HepG2 (cell line): ENCODE measurements around the gene C2orf15. TPM values are rescaled to one million over a fixed set of nuclear protein-coding genes. Genes with fewer than 3 reads are reported as not detected.

ENCODE experiments used
- ARNT2 ChIP-seq: sonication (generic); formaldehyde crosslinking; IDR thresholded peaks from 2 replicates; pipeline ENCODE4 v1.8.0; 2022; ENCODE audit warnings: mild to moderate bottlenecking, low read depth, missing genetic modification reagents, moderate library complexity
- DZIP1 ChIP-seq: sonication (generic); formaldehyde crosslinking; IDR thresholded peaks from 2 replicates; pipeline ENCODE4 v1.5.0; 2020; ENCODE audit warnings: mild to moderate bottlenecking, missing genetic modification reagents
- E2F2 ChIP-seq: sonication (generic); formaldehyde crosslinking; IDR thresholded peaks from 2 replicates; pipeline ENCODE4 v1.4.0; 2020; ENCODE audit warnings: missing genetic modification reagents, borderline replicate concordance
- JARID2 ChIP-seq: sonication (generic); formaldehyde crosslinking; IDR thresholded peaks from 2 replicates; pipeline ENCODE4 v1.8.1; 2023; ENCODE audit warnings: missing genetic modification reagents, inconsistent platforms; ENCODE audit not compliant: insufficient replicate concordance
- MLX ChIP-seq: IDR thresholded peaks from 2 replicates; pipeline ENCODE4 v1.6.1; 2016
- PPARG ChIP-seq: conservative IDR thresholded peaks from 2 replicates; pipeline ENCODE4 v1.6.1; 2016; ENCODE audit warnings: missing biosample characterization, missing genetic modification reagents
- TRAFD1 ChIP-seq: sonication (generic); formaldehyde crosslinking; IDR thresholded peaks from 2 replicates; pipeline ENCODE4 v1.5.1; 2020; ENCODE audit warnings: missing genetic modification reagents, mild to moderate bottlenecking, borderline replicate concordance
- ZFYVE20 ChIP-seq: sonication (generic); formaldehyde crosslinking; IDR thresholded peaks from 2 replicates; pipeline ENCODE4 v1.8.0; 2023; ENCODE audit warnings: low read depth, mild to moderate bottlenecking, moderate library complexity, missing genetic modification reagents, borderline replicate concordance
- polyA plus RNA-seq, 8 experiments: library from polyadenylated mRNA; depleted of rRNA in 3 of 8; stranded (reverse) in 7 of 8; unstranded in 1 of 8; fragments of >200 nt; fragmentation: Illumina TruSeq in 4 of 8; extraction: Trizol in 4 of 8; gene quantifications; 2 replicates each; pipeline versions ENCODE4 v1.2.1 to v1.2.3, GENCODE V29; 2011 to 2016; ENCODE audit warnings: low read depth in 4 of 8, missing spikeins in 1 of 8, mixed read lengths in 1 of 8; ENCODE audit not compliant: insufficient read depth in 1 of 8
- total RNA-seq, 5 experiments: library from RNA; depleted of rRNA; stranded (reverse); fragments of >200 nt; fragmentation: Illumina TruSeq; extraction: Trizol; gene quantifications; 2 replicates each; pipeline ENCODE4 v1.2.3, GENCODE V29; 2016; ENCODE audit warnings: low read depth in 1 of 5
- TF ChIP-seq, protein P1 (sequence below): IDR thresholded peaks from 2 replicates; pipeline ENCODE4 v1.6.1; 2016; ENCODE audit warnings: low read depth, control low read depth
- TF ChIP-seq, protein P2 (sequence below): sonication (generic); formaldehyde crosslinking; IDR thresholded peaks from 2 replicates; pipeline ENCODE4 v1.4.0; 2020; ENCODE audit warnings: missing genetic modification reagents, mild to moderate bottlenecking, borderline replicate concordance

Gene C2orf15
- total and polyA plus RNA-seq, 2 of the 13 experiments (the other 11 are each of a cell fraction or from before 2014, with no cell fraction given): 5.5 to 8.3 TPM

- TF ChIP-seq, protein P1, sequence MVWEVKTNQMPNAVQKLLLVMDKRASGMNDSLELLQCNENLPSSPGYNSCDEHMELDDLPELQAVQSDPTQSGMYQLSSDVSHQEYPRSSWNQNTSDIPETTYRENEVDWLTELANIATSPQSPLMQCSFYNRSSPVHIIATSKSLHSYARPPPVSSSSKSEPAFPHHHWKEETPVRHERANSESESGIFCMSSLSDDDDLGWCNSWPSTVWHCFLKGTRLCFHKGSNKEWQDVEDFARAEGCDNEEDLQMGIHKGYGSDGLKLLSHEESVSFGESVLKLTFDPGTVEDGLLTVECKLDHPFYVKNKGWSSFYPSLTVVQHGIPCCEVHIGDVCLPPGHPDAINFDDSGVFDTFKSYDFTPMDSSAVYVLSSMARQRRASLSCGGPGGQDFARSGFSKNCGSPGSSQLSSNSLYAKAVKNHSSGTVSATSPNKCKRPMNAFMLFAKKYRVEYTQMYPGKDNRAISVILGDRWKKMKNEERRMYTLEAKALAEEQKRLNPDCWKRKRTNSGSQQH (CRISPR knock-in tag): 0 out of 2 replicates have a peak, but pooled peaks have one; percentile 26
- TF ChIP-seq, protein P2, sequence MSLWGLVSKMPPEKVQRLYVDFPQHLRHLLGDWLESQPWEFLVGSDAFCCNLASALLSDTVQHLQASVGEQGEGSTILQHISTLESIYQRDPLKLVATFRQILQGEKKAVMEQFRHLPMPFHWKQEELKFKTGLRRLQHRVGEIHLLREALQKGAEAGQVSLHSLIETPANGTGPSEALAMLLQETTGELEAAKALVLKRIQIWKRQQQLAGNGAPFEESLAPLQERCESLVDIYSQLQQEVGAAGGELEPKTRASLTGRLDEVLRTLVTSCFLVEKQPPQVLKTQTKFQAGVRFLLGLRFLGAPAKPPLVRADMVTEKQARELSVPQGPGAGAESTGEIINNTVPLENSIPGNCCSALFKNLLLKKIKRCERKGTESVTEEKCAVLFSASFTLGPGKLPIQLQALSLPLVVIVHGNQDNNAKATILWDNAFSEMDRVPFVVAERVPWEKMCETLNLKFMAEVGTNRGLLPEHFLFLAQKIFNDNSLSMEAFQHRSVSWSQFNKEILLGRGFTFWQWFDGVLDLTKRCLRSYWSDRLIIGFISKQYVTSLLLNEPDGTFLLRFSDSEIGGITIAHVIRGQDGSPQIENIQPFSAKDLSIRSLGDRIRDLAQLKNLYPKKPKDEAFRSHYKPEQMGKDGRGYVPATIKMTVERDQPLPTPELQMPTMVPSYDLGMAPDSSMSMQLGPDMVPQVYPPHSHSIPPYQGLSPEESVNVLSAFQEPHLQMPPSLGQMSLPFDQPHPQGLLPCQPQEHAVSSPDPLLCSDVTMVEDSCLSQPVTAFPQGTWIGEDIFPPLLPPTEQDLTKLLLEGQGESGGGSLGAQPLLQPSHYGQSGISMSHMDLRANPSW (CRISPR knock-in tag): no peak; the same call in 1 of the 2 replicates
- TF ChIP-seq E2F2 (peak; percentile 84; the same call in 1 of the 2 replicates), ZFYVE20 (CRISPR knock-in tag) (0 out of 2 replicates have a peak, but pooled peaks have one; percentile 34), MLX (0 out of 2 replicates have a peak, but pooled peaks have one; percentile 31), ARNT2 (CRISPR knock-in tag) (peak; percentile 85), TRAFD1 (0 out of 2 replicates have a peak, but pooled peaks have one; percentile 65), JARID2 (peak; percentile 13), DZIP1 (0 out of 2 replicates have a peak, but pooled peaks have one; percentile 43), PPARG (CRISPR knock-in tag) (0 out of 2 replicates have a peak, but pooled peaks have one; percentile 4)
Observed at GRCh38 chr2:99141110-99142108, at the start of gene C2orf15 (continued).
